Stimulated activated CD4-positive, alpha-beta T cell treated with anti-CD3 and anti-CD28 coated beads, Interleukin-12 subunit alpha, Interleukin-12 subunit beta, amount 100 ng/mL, for 4 hours (primary cell): ENCODE results near the gene COX7A2L.
"Not testable (repeated sequence)": the region's sequence is repeated elsewhere in the genome, so short reads cannot be mapped to it uniquely, and the experiment has no call there.

Experiments used
- DNase-seq: peaks from one replicate; pipeline ENCODE4 v3.0.0-alpha.2; 2020

Gene COX7A2L

DNA sequence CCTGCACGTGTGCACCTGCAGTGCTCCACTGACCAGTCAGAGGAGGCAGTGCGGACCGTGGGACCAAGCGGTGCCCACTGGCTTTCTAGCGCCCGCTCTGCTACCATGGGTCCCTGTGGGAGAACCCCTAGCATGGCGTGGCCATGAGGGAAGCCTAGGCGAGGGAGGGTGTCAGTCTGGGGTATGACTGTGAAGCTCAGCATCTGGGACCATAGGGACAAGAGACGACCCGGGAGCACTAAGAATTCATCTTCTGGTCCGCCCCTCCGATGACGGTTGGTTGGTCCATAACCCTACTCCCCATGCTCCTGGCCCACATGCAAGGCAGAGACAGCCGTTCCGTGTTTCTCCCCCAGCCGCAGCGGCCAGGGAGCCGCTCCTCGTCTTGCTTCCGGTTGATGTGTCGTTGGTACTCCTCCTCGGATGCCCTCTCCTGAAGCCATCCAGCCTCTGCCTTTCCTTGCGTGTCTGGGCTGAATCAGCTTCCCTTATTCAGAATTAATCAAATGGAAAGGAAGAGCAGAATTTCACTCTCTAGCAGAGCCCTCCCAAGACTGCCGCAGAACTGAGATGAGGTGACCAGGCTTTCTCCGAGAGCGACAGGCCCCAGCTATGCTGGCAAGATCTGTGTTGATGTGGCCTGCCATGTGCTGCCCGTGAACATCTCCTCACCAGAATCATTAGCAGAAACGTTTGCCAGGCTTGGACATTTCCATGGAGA lies 23.0 kb downstream of the COX7A2L start:
- DNase-seq = no peak

- DNase-seq = no peak
These were observed 23.6 kb downstream of the COX7A2L start for GRCh38 chr2:42337356-42337820.

DNA sequence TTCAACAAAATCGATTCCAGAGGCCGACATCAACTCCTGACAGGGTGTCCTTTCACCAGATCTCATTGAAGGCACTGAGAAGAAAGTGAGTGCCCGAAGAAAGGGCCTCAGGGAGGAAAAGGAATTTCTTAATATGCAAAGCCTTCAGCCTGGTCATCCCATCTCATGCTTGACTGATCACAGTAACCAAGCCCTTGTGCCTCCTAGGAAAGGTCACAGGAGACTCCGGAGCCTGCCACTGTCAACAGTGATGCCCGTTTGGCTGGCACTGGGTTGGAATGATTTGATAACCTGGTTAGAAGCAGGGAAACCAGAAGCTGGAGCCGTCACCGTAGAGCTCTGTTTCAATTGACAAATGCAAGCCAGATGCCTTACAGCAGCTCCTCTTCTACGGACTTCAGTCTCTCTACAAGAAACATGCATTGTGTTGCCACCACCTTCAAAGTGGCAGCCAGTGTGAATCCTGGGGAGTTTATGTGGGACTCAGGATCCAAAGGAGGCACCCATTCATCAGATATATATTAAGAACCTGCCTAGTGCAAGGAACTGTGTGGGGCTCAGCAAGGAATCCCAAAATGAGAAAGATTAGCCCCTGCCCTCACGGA lies 24.6 kb downstream of the COX7A2L start:
- no peak for DNase-seq

- DNase-seq = no peak
These were observed 25.4 kb downstream of the COX7A2L start for GRCh38 chr2:42335514-42336104.

DNA sequence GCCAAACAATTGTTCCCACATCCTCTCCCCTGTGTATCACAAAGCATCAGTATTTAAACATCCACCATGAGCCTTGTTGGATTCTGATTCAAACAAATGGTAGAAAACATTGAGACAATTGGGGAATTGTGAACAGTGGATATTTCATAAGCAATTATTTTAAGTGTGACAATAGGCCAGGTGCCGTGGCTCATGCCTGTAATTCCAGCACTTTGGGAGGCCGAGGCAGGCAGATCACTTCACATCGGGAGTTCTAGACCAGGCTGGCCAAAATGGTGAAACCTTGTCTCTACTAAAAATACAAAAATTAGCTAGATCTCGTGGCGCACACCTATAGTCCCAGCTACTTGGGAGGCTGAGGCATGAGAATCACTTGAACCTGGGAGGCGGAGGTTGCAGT lies 26.2 kb downstream of the COX7A2L start:
- not testable (repeated sequence) for DNase-seq

DNA sequence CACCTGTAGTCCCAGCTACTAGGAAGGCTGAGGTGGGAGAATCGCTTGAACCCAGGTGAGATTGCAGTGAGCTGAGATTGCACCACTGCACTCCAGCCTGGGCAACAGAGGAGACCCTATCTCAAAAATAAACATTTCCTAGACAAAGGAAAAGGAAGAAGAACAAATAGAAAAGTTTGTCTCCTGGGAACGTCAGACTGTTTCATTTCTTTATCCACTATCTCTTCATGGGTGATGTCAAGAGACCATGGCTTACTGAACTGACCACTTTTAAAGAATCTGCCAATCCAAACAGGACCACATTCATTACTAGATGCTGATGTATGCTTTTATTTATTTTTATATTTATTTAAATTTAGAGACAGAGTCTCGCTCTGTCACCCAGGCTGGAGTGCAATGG lies 26.8 kb downstream of the COX7A2L start:
- no peak for DNase-seq

GRCh38 chr2:42333579-42333978 lies 27.4 kb downstream of the COX7A2L start:
- DNase-seq = no peak

DNA sequence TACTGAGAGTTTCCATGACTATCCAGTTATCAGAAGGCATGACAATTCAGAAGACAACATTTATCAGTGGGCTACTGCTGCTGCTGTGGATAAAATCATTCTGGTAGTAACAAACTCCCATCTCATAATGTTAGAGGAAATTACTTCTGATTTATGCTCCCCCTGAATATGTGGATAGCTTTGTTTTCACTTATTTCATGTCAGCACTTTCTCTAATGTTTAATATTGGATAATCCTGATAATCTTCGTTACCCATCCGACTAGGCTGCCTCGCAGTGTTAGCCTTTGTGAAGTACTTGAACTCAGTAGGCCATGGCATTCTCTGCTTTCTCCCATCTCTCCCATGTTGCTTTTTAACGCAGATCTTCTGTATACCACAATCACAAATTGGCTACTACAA lies 28.4 kb downstream of the COX7A2L start:
- no peak for DNase-seq

- DNase-seq = no peak
These were observed 29.3 kb downstream of the COX7A2L start for GRCh38 chr2:42331569-42332284.

DNA sequence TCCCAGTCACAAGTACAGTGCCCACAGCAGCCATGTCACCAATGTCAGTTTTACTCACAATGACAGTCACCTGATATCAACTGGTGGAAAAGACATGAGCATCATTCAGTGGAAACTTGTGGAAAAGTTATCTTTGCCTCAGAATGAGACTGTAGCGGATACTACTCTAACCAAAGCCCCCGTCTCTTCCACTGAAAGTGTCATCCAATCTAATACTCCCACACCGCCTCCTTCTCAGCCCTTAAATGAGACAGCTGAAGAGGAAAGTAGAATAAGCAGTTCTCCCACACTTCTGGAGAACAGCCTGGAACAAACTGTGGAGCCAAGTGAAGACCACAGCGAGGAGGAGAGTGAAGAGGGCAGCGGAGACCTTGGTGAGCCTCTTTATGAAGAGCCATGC lies 31.3 kb downstream of the COX7A2L start:
- no peak for DNase-seq

DNA sequence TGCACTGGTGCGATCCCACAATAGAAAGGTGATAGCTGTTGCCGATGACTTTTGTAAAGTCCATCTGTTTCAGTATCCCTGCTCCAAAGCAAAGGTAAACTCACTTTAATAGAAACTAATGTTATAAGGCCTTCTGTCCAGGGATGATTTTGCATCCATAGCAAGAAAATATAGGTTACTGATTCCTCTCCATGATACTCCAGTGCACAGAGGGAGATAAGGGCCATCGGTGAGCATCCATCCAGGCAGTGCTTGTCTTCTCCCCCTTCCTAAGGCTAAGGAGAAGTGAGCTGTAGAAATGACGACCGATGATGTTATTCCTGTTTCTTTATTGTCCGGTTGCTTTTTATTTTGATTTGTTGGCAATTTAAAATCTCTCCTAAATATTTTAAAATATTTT lies 32.1 kb downstream of the COX7A2L start:
- DNase-seq = no peak

- no peak for DNase-seq
These were observed 32.7 kb downstream of the COX7A2L start for GRCh38 chr2:42328148-42328833.

DNA sequence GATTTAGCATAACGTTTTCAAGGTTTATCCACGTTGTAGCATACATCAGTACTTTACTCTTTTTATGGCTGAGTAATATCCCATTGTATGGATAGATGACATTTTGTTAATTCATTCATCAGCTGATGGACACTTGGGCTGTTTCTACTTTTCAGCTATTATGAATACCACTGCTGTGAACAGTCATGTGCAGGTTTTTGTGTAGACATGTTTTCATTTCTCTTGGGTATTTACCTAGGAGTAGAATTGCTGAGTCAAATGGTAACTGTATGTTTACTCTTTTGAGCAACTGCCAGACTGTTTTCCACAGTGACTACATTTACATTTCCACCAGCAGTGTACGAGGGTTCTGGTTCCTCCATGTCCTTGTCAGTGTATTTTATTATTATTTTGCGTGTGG lies 33.9 kb downstream of the COX7A2L start:
- DNase-seq = no peak

DNA sequence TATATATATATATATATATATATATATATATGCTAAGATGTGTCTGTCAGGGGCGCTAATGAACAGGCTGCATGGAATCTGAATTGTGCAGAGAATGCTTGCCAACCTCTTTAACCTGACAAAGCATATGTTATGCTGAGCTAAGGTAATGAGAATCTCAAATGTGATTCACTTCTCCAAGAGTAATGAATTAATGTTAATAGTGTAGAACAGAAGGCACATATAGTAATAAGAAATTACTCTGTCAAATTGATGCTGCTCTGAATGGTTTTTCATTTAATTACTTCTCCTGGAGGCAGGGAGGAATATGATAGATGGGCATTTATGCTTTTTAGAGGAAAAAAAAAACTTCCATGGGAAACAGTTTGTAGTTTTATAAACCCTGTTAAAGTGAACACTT lies 35.4 kb downstream of the COX7A2L start:
- no peak for DNase-seq

DNA sequence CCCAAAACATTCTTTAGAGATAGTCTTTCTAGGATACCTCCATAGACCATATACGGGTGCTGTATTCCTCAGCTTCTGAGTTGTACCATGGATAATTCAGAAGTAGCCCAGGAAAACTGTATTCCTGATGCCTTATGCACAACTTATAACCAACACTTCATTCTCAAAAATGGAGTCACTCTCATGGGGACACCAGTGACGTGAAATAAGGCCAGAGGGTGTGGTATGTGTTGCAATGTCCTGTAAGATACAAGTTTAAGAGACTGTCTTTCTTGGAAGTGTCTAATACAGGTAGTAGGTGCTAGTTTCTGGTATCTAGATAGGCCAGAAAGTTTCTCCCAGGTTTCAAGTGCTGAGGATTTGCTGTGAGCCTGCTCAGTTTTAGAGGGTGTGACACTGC lies 36.1 kb downstream of the COX7A2L start:
- DNase-seq = no peak

DNA sequence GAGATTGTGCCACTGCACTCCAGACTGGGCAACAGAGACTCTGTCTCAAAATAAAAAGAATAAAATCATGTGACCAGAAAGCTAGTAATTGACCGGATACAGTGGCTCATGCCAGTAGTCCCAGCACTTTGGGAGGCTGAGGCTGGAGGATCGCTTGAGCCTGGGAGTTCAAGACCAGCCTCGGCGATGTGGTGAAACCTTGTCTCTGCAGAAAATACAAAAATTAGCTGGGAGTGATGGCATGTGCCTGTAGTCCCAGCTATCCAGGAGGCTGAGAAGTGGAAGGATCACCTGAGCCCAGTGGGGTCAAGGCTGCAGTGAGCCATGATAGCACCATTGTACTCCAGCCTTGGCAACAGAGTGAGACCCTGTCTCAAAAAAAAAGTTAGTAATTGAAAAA lies 36.8 kb downstream of the COX7A2L start:
- DNase-seq = no peak

DNA sequence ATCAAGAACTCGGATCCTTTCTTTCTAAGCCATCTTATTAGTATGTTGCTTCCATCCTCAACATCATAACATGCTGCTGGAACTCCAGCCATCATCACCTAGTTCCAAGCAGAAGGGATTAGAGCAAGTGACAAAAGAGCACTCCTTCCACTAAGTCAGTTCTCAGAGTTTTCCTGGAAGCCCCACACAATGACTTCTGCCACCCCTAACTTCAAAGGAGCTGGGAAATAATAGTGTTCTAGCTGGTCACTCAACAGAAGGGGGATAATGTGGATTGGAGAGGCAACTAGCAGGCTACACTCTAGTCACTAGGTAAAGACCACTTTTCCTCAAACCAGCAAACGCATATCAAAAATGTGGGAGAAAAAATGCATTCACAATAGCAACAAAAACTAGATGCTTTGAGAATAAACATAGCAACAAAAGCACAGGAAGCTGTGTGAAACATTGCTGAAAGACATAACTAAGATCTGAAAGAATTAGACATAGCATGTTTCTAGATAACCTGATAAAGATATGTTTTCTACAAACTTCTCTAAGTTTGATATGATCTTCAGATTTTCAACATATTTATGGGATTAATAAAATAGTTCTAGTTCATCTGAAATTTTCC lies 39.5 kb downstream of the COX7A2L start:
- no peak for DNase-seq

- DNase-seq = no peak
These were observed 41.8 kb downstream of the COX7A2L start for GRCh38 chr2:42319265-42319664.

GRCh38 chr2:42317945-42318344 lies 43.1 kb downstream of the COX7A2L start:
- DNase-seq = no peak

- no peak for DNase-seq
These were observed 43.5 kb downstream of the COX7A2L start for GRCh38 chr2:42317486-42317885.

DNA sequence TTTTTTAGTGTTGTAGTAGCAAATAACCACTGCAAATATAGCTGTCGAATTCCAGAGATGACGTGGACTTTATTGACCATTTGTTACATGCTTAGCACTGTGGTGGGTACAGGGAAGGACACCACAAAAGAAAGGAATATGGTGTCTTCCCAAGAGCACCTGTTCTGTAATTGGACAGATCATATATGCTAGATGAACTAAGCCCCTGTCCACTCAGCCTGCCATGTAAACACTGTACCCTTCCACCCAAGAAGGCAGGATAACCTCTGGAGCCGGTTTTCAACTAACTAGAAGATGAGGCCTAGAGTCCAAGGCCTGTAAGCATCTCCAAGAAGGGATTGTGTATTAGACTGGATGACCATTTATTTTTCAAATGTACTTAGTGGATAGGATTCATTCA lies 44.1 kb downstream of the COX7A2L start:
- no peak for DNase-seq

DNA sequence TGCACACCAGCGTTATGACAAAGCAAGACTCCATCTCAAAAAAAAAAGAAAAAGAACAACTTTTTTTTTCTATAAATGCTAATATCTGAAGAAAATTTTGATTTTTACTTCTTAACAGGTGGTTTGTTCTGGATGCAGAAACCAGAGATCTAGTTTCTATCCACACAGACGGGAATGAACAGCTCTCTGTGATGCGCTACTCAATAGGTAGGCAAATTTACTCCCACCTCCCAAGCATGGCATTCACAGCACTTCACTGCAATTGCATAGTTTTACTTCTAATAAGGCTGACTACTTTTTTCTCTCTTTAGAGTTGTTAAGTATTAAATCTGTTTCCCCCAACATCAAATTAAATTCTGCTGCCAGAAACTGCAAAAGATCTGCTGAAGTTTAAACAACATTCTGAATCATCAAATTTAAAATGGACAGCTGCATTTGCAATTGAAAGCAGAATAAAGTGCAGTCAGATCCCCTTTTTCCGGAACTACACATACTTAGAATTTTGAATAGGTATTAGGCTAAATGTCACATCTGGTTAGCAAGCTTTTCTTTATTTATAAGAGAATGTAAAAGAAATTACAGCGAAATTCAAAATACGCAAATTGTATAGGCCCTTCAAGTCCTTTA lies 45.1 kb downstream of the COX7A2L start:
- DNase-seq = no peak
